Trophoblast cell (in vitro differentiated cells and primary cell): ENCODE measurements around the gene EMID1. TPM values are rescaled to one million over a fixed set of nuclear protein-coding genes. Genes with fewer than 3 reads are reported as not detected.
A peak's percentile ranks its signal among the peaks of the same experiment; 100 is the strongest.

Experiments used
- DNase-seq, 2 donors: peaks; one replicate each; pipeline ENCODE4 v3.0.0-alpha.2; 2016
- H2AFZ ChIP-seq: 2 replicates; pipeline ENCODE4 v1.6.1; 2013; ENCODE audit warnings: low read length, moderate library complexity, mild to moderate bottlenecking; ENCODE audit not compliant: insufficient read depth, poor library complexity
- H2AK5ac ChIP-seq: 2 replicates; pipeline ENCODE4 v1.6.1; 2013; ENCODE audit warnings: mild to moderate bottlenecking, low read length
- H2BK120ac ChIP-seq: 2 replicates; pipeline ENCODE4 v1.6.1; 2013; ENCODE audit warnings: low read length, mild to moderate bottlenecking, moderate library complexity; ENCODE audit not compliant: insufficient read depth, poor library complexity
- H2BK12ac ChIP-seq: 2 replicates; pipeline ENCODE4 v1.6.1; 2013; ENCODE audit warnings: mild to moderate bottlenecking, low read length, moderate library complexity
- H2BK5ac ChIP-seq: 2 replicates; pipeline ENCODE4 v1.6.1; 2013; ENCODE audit warnings: low read length, low read depth, moderate library complexity, mild to moderate bottlenecking; ENCODE audit not compliant: poor library complexity
- H3K14ac ChIP-seq: 2 replicates; pipeline ENCODE4 v1.6.1; 2013; ENCODE audit warnings: mild to moderate bottlenecking, low read length
- H3K18ac ChIP-seq: 2 replicates; pipeline ENCODE4 v1.6.1; 2013; ENCODE audit warnings: mild to moderate bottlenecking, low read length
- H3K23ac ChIP-seq: 2 replicates; pipeline ENCODE4 v1.6.1; 2013; ENCODE audit warnings: low read length
- H3K27ac ChIP-seq: 2 replicates; pipeline ENCODE4 v1.5.1; 2013; ENCODE audit warnings: low read depth, mild to moderate bottlenecking, inconsistent platforms, low read length, moderate library complexity
- H3K27me3 ChIP-seq: 2 replicates; pipeline ENCODE4 v1.6.1; 2013; ENCODE audit warnings: inconsistent platforms, mild to moderate bottlenecking, low read length, moderate library complexity; ENCODE audit not compliant: insufficient read depth
- H3K36me3 ChIP-seq, 2 experiments: 1 replicate in 1 of 2; 2 replicates in 1 of 2; pipeline ENCODE4 v1.6.1; 2013; ENCODE audit warnings: low read length in 2 of 2, mild to moderate bottlenecking in 2 of 2, moderate library complexity in 1 of 2; ENCODE audit not compliant: insufficient read depth in 2 of 2, control insufficient read depth in 1 of 2
- H3K4ac ChIP-seq: 2 replicates; pipeline ENCODE4 v1.6.1; 2013; ENCODE audit warnings: low read depth, mild to moderate bottlenecking, low read length, moderate library complexity
- H3K4me1 ChIP-seq, 2 experiments: 1 replicate in 1 of 2; 2 replicates in 1 of 2; pipeline ENCODE4 v1.6.1; 2013; ENCODE audit warnings: low read length in 2 of 2, mild to moderate bottlenecking in 2 of 2, moderate library complexity in 1 of 2; ENCODE audit not compliant: insufficient read depth in 2 of 2, control insufficient read depth in 1 of 2
- H3K4me2 ChIP-seq: 2 replicates; pipeline ENCODE4 v1.6.1; 2013; ENCODE audit warnings: inconsistent platforms, mild to moderate bottlenecking, low read length, moderate library complexity
- H3K4me3 ChIP-seq: 2 replicates; pipeline ENCODE4 v1.5.1; 2013; ENCODE audit warnings: mild to moderate bottlenecking, low read depth, low read length, inconsistent platforms
- H3K79me1 ChIP-seq: one replicate; pipeline ENCODE4 v1.6.1; 2013; ENCODE audit warnings: low read length
- H3K79me2 ChIP-seq: 2 replicates; pipeline ENCODE4 v1.6.1; 2013; ENCODE audit warnings: low read length, mild to moderate bottlenecking; ENCODE audit not compliant: control insufficient read depth, insufficient read depth, poor library complexity
- H3K9ac ChIP-seq: 2 replicates; pipeline ENCODE4 v1.6.1; 2013; ENCODE audit warnings: mild to moderate bottlenecking, low read length
- H3K9me3 ChIP-seq: 2 replicates; pipeline ENCODE4 v1.6.1; 2013; ENCODE audit warnings: low read depth, mild to moderate bottlenecking, control low read depth, inconsistent platforms, low read length; ENCODE audit not compliant: insufficient read depth
- H4K12ac ChIP-seq: 2 replicates; pipeline ENCODE4 v1.6.1; 2013; ENCODE audit warnings: low read depth, mild to moderate bottlenecking, low read length, moderate library complexity
- H4K8ac ChIP-seq: 2 replicates; pipeline ENCODE4 v1.6.1; 2013; ENCODE audit warnings: low read depth, mild to moderate bottlenecking, low read length, moderate library complexity
- H4K91ac ChIP-seq: one replicate; pipeline ENCODE4 v1.6.1; 2013; ENCODE audit warnings: low read depth, mild to moderate bottlenecking, low read length, moderate library complexity
- WGBS: extraction: QIAGEN DNeasy Blood & Tissue Kit; methylation state at CpG from one replicate; pipeline ENCODE4 v1.1.7; 2013; ENCODE audit warnings: missing lambda C conversion rate; ENCODE audit not compliant: insufficient read length, insufficient coverage; ENCODE audit errors: extremely low coverage; 5-methylcytosine and 5-hydroxymethylcytosine counted together
- polyA plus RNA-seq: library from polyadenylated mRNA; stranded (reverse); fragments of 200-250 nt; gene quantifications from 2 replicates; pipeline ENCODE4 v1.2.3, GENCODE V29; 2013

The EMID1 gene
- 1.2 and 1.5 TPM in 2 replicates for polyA plus RNA-seq

DNA sequence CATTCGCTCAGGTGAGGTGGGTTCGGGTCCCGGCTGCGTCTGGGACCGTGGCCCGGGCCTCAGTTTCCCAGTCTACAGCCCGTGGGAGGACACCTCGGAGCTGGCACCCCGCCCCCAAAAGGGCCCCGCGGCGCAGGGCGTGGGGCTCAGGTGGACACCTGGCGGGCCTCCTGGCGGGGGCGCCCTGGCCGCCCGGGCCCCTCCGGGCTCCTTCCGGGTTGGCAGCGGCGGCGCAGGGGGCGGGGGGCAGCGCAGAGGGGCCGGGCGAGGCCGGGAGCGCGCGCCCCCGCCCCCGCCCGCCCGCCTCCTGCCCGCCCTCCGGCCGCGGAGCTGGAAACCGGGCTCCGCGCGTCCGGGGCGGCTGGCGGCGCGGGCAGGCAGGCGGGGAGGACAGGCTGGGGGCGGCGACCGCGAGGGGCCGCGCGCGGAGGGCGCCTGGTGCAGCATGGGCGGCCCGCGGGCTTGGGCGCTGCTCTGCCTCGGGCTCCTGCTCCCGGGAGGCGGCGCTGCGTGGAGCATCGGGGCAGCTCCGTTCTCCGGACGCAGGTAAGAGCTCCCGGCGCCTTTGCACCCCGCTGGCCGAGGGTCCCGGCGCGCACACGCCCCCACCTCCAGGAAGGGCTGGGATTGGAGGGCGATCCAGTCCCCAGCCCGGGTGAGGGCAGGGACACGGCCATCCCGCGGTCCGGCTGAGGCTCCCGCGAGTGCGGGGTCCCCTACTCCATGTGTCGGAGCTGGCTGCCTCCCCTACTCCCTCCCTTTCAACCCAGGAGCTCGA, at the start of gene EMID1:
Gene EMID1, plus strand, starts transcription at position 303 of the 778 bp plus-strand sequence. Its CDS starts 143 bp downstream, at position 446.
- no peak within 1 kb of the TSS for H2AK5ac ChIP-seq
- H2BK12ac ChIP-seq = peak within 1 kb of the TSS; percentile 31
- H3K23ac ChIP-seq = no peak within 1 kb of the TSS
- H3K4me1 ChIP-seq = peaks cover 0 to 9% of the 10 kb centered on the region in 2 experiments
- no peaks in the 10 kb centered on the region for H3K36me3 ChIP-seq
- peak within 1 kb of the TSS; percentile 79 for H3K14ac ChIP-seq
- H3K4me2 ChIP-seq = peak within 1 kb of the TSS; percentile 86
- H2AFZ ChIP-seq = peak within 1 kb of the TSS; percentile 83
- H3K27ac ChIP-seq = no peak within 1 kb of the TSS
- WGBS = no CpG with 5 or more reads among the region's 90 CpGs
- H4K12ac ChIP-seq = peak within 1 kb of the TSS; percentile 51
- peak within 1 kb of the TSS; percentile 58 for H4K91ac ChIP-seq
- peak within 1 kb of the TSS; percentile 76 for H3K4me3 ChIP-seq
- H3K79me2 ChIP-seq = peaks cover 2% of the 10 kb centered on the region
- H3K27me3 ChIP-seq = peaks cover 4% of the 10 kb centered on the region
- peak within 1 kb of the TSS; percentile 25 for H2BK120ac ChIP-seq
- H3K4ac ChIP-seq = no peak within 1 kb of the TSS
- peaks cover under 1% of the 10 kb centered on the region for H3K9me3 ChIP-seq
- peak within 1 kb of the TSS; percentile 41 for H3K9ac ChIP-seq
- peak in 1 of 2 donors; percentile 15 for DNase-seq
- peak within 1 kb of the TSS; percentile 86 for H4K8ac ChIP-seq
- peak within 1 kb of the TSS; percentile 56 for H3K18ac ChIP-seq
- H3K79me1 ChIP-seq = peaks cover 4% of the 10 kb centered on the region
- no peak within 1 kb of the TSS for H2BK5ac ChIP-seq

GRCh38 chr22:29155966-29156365, 49.7 kb upstream of the EMID1 start:
- Histone ChIP-seq H3K23ac (no peak overlapping the region), H2BK5ac (no peak overlapping the region), H4K12ac (no peak overlapping the region), H3K14ac (no peak overlapping the region), H3K4me1 (peaks cover 7 to 10% of the 10 kb centered on the region in 2 experiments), H3K27ac (no peak overlapping the region), H2BK120ac (no peak overlapping the region), H3K79me2 (no peaks in the 10 kb centered on the region), H2BK12ac (no peak overlapping the region), H3K4ac (no peak overlapping the region), H4K8ac (no peak overlapping the region), H3K9ac (no peak overlapping the region), H3K4me3 (no peak overlapping the region), H2AFZ (no peak overlapping the region), H3K9me3 (no peaks in the 10 kb centered on the region), H3K27me3 (no peaks in the 10 kb centered on the region), H3K18ac (no peak overlapping the region), H3K79me1 (no peaks in the 10 kb centered on the region), H4K91ac (no peak overlapping the region), H3K36me3 (no peaks in the 10 kb centered on the region), H2AK5ac (no peak overlapping the region), H3K4me2 (no peak overlapping the region)
- WGBS = no CpG with 5 or more reads among the region's 1 CpG
- DNase-seq = no peak

GRCh38 chr22:29156507-29156906, 49.2 kb upstream of the EMID1 start:
- Histone ChIP-seq H3K79me1 (no peaks in the 10 kb centered on the region), H3K18ac (no peak overlapping the region), H2AFZ (no peak overlapping the region), H3K4ac (no peak overlapping the region), H4K12ac (no peak overlapping the region), H3K9me3 (no peaks in the 10 kb centered on the region), H3K4me2 (no peak overlapping the region), H2AK5ac (no peak overlapping the region), H3K36me3 (no peaks in the 10 kb centered on the region), H3K27me3 (no peaks in the 10 kb centered on the region), H3K4me3 (no peak overlapping the region), H3K14ac (no peak overlapping the region), H3K27ac (no peak overlapping the region), H3K79me2 (no peaks in the 10 kb centered on the region), H2BK12ac (no peak overlapping the region), H2BK120ac (no peak overlapping the region), H2BK5ac (no peak overlapping the region), H4K91ac (no peak overlapping the region), H3K9ac (no peak overlapping the region), H3K4me1 (peaks cover 7 to 10% of the 10 kb centered on the region in 2 experiments), H3K23ac (no peak overlapping the region), H4K8ac (no peak overlapping the region)
- no peak for DNase-seq
- WGBS = no CpG with 5 or more reads among the region's 9 CpGs

- H2BK120ac ChIP-seq = no peak overlapping the region
- no peak overlapping the region for H2AK5ac ChIP-seq
- H3K27me3 ChIP-seq = no peaks in the 10 kb centered on the region
- no peaks in the 10 kb centered on the region for H3K9me3 ChIP-seq
- no peak overlapping the region for H3K9ac ChIP-seq
- no peak overlapping the region for H2BK5ac ChIP-seq
- H4K8ac ChIP-seq = peak overlapping the region; percentile 26
- no peaks in the 10 kb centered on the region for H3K79me1 ChIP-seq
- H2BK12ac ChIP-seq = no peak overlapping the region
- H3K36me3 ChIP-seq = no peaks in the 10 kb centered on the region
- H4K12ac ChIP-seq = no peak overlapping the region
- H4K91ac ChIP-seq = no peak overlapping the region
- peaks cover 2 to 4% of the 10 kb centered on the region in 2 experiments for H3K4me1 ChIP-seq
- DNase-seq = peak in 1 of 2 donors; percentile 21
- H3K4me3 ChIP-seq = no peak overlapping the region
- no peak overlapping the region for H3K4ac ChIP-seq
- no peak overlapping the region for H3K18ac ChIP-seq
- no peaks in the 10 kb centered on the region for H3K79me2 ChIP-seq
- no CpG with 5 or more reads among the region's 11 CpGs for WGBS
- H3K23ac ChIP-seq = no peak overlapping the region
- no peak overlapping the region for H3K14ac ChIP-seq
- no peak overlapping the region for H2AFZ ChIP-seq
- H3K27ac ChIP-seq = no peak overlapping the region
- no peak overlapping the region for H3K4me2 ChIP-seq
Observed at GRCh38 chr22:29157759-29158535, 47.7 kb upstream of the EMID1 start.
